SK-N-MC (cell line): Measurements from ENCODE around the gene KCND2.
"Not testable (repeated sequence)": the region's sequence is repeated elsewhere in the genome, so short reads cannot be mapped to it uniquely, and the experiment has no call there.

Experiments
- DNase-seq: peaks from one replicate; pipeline ENCODE4 v3.0.0-alpha.2; 2011; ENCODE audit warnings: low read depth, low spot score
- H3K27ac ChIP-seq: fragments of 200-600 bp; sonication (generic); 2 replicates; pipeline ENCODE4 v1.5.1; 2016; ENCODE audit warnings: mixed run types
- H3K36me3 ChIP-seq: fragments of 200-600 bp; sonication (generic); 2 replicates; pipeline ENCODE4 v1.6.1; 2017; ENCODE audit warnings: antibody characterized with exemption, low read length, mixed read lengths; ENCODE audit not compliant: insufficient read depth
- H3K4me3 ChIP-seq: fragments of 200-600 bp; sonication (generic); 2 replicates; pipeline ENCODE4 v1.5.1; 2016
- H3K9ac ChIP-seq: fragments of 200-600 bp; sonication (generic); 2 replicates; pipeline ENCODE4 v1.8.0; 2017; ENCODE audit warnings: mixed run types, mixed read lengths; ENCODE audit not compliant: insufficient read length
- H3K9me3 ChIP-seq: fragments of 200-600 bp; sonication (generic); 2 replicates; pipeline ENCODE4 v1.6.1; 2017; ENCODE audit warnings: low read depth, mild to moderate bottlenecking, antibody characterized with exemption, low read length, moderate library complexity, mixed read lengths
- EZH2 ChIP-seq: fragments of 200-600 bp; sonication (generic); IDR thresholded peaks from one replicate; pipeline ENCODE4 v1.6.1; 2017; ENCODE audit warnings: antibody characterized with exemption
- FOXP2 ChIP-seq: optimal IDR thresholded peaks from 2 replicates; pipeline ENCODE3; 2011; ENCODE audit warnings: mild to moderate bottlenecking, moderate library complexity; ENCODE audit not compliant: insufficient read depth; ENCODE audit errors: extremely low read length, control extremely low read depth
- POLR2AphosphoS5 ChIP-seq: IDR thresholded peaks from 2 replicates; pipeline ENCODE4 v1.6.1; 2012; ENCODE audit warnings: mild to moderate bottlenecking, low read depth, low read length, borderline replicate concordance

KCND2 gene

GRCh38 chr7:120539321-120539720, 266.3 kb downstream of the KCND2 start:
- Histone ChIP-seq H3K36me3 (no peaks in the 10 kb centered on the region), H3K9me3 (no peaks in the 10 kb centered on the region), H3K27ac (no peak overlapping the region), H3K9ac (no peak overlapping the region), H3K4me3 (no peak overlapping the region)
- TF ChIP-seq POLR2AphosphoS5, result no peak
- TF ChIP-seq FOXP2, result no peak
- no peak for TF ChIP-seq EZH2
- DNase-seq, result no peak

GRCh38 chr7:120547605-120548004, 274.6 kb downstream of the KCND2 start:
- no peak for TF ChIP-seq POLR2AphosphoS5
- H3K36me3 ChIP-seq, result no peaks in the 10 kb centered on the region
- H3K4me3 ChIP-seq, result no peak overlapping the region
- no peak overlapping the region for H3K27ac ChIP-seq
- H3K9me3 ChIP-seq, result no peaks in the 10 kb centered on the region
- no peak for DNase-seq
- no peak overlapping the region for H3K9ac ChIP-seq

GRCh38 chr7:120550494-120551048, 277.6 kb downstream of the KCND2 start:
- Histone ChIP-seq H3K9me3 (no peaks in the 10 kb centered on the region), H3K4me3 (peak overlapping the region; percentile 69), H3K36me3 (no peaks in the 10 kb centered on the region), H3K27ac (peak overlapping the region; percentile 69; the same call in 1 of the 2 replicates), H3K9ac (no peak overlapping the region)
- no peak for TF ChIP-seq EZH2
- peak; percentile 61; the same call in 1 of the 2 replicates for TF ChIP-seq POLR2AphosphoS5
- TF ChIP-seq FOXP2, result peak; percentile 90
- peak; percentile 94 for DNase-seq

DNA sequence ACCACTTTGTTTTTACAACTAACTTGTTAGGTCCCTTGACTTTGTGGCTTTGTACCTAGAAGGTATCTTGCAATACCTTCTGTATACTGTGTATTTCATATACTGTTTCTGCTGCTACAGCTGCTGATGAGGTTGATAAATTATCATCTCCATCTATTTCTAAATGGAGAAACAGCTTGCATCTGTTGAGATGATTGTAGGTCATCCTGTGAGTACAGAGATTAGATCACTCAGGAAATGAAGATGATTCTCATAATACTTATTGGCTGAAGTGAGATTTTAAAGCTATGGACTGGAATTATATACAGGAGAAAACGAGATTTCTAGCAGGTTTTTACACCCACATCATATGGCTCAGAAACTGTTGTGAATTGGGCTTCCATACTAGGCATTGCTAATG, 280.5 kb downstream of the KCND2 start:
- Histone ChIP-seq H3K9me3 (no peaks in the 10 kb centered on the region), H3K27ac (no peak overlapping the region), H3K4me3 (no peak overlapping the region), H3K9ac (no peak overlapping the region), H3K36me3 (no peaks in the 10 kb centered on the region)
- TF ChIP-seq EZH2 (no peak), POLR2AphosphoS5 (no peak), FOXP2 (no peak)
- DNase-seq, result no peak

DNA sequence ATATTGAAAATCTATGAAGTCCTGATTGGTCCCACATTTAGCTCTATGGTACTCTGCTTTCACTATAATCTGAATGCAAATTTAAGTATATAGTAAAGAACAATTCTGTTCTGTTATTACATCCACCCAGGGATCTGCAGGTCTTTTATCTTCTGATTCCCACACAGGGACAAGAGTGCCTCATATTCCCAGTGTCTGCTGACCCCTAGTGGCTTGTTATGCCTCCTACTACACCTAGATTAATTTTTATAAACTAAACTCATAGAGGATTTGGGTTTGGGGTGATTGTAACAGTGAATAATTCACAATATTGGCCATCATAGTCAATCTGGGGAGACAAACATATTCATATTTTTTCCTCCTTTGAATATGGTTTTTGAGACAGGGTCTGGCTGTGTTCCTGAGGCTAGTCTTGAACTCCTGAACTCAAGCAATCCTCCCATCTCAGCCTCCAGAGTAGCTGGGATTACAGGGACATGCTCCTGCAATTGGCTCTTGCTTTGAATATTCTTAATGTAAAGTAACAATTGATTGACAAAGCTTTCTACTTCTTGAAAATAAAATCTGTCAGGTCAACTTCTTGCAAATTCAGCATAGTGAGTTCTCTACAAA, 282.1 kb downstream of the KCND2 start:
- TF ChIP-seq EZH2, result no peak
- no peak for TF ChIP-seq POLR2AphosphoS5
- TF ChIP-seq FOXP2, result no peak
- Histone ChIP-seq H3K36me3 (no peaks in the 10 kb centered on the region), H3K9ac (no peak overlapping the region), H3K27ac (no peak overlapping the region), H3K4me3 (no peak overlapping the region), H3K9me3 (no peaks in the 10 kb centered on the region)
- DNase-seq, result peak; percentile 72

GRCh38 chr7:120564145-120564544, 291.2 kb downstream of the KCND2 start:
- DNase-seq, result no peak
- Histone ChIP-seq H3K9me3 (no peaks in the 10 kb centered on the region), H3K27ac (no peak overlapping the region), H3K4me3 (no peak overlapping the region), H3K9ac (no peak overlapping the region), H3K36me3 (no peaks in the 10 kb centered on the region)
- TF ChIP-seq POLR2AphosphoS5 (no peak), FOXP2 (no peak), EZH2 (no peak)

- Histone ChIP-seq H3K27ac (no peak overlapping the region), H3K36me3 (no peaks in the 10 kb centered on the region), H3K9ac (no peak overlapping the region), H3K9me3 (no peaks in the 10 kb centered on the region), H3K4me3 (no peak overlapping the region)
- DNase-seq, result no peak
- TF ChIP-seq FOXP2 (no peak), POLR2AphosphoS5 (no peak), EZH2 (no peak)
Observed at GRCh38 chr7:120567204-120567603, 294.2 kb downstream of the KCND2 start.

DNA sequence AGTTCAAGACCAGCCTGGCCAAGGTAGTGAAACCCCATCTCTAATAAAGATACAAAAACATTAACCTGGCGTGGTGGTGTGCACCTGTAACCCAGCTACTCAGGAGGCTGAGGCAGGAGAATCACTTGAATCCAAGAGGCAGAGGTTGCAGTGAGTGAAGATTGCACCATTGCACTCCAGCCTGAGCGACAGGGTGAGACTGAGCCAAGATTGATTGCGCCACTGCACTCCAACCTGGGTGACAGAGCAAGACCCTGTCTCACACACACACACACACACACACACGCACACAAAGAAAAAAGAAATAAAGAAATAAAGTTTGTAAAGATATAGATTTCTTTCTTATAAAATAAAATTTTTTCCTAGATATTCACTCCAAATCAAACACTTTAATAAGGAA, 305.7 kb downstream of the KCND2 start:
- not testable (repeated sequence) for H3K4me3 ChIP-seq, H3K9me3 ChIP-seq, DNase-seq, H3K9ac ChIP-seq, H3K27ac ChIP-seq, H3K36me3 ChIP-seq

DNA sequence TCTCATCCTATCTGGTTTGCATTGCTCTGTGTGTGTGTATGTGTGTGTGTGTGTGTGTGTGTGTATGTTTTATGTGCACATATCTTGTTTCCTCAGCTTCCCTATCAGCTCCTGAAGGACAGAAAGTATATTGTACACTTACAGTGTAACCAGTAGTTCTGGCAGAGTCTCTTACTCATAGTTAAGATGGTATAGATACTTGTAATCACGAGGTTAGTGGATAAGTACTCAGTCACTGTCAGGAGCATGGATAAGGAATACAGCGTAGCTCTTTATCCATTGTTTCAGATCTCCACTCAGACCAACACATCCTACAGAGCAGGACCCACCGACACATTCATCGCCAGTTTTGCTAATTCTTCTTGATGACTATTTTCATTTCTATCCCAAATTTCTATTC, 309.9 kb downstream of the KCND2 start:
- DNase-seq, result no peak
- Histone ChIP-seq H3K9me3 (no peaks in the 10 kb centered on the region), H3K9ac (no peak overlapping the region), H3K36me3 (no peaks in the 10 kb centered on the region), H3K27ac (no peak overlapping the region), H3K4me3 (no peak overlapping the region)
- TF ChIP-seq FOXP2, result no peak
